ENCODE measurements around the gene TMA7B. TPM values are rescaled to one million over a fixed set of nuclear protein-coding genes. Genes with fewer than 3 reads are reported as not detected.

The TMA7B gene
- polyA plus RNA-seq, 1 experiment, result not detected

GRCh38 chr22:39994041-39994565, 33.9 kb downstream of the TMA7B start:
- ChIA-PET POLR2A (no interaction called here), CTCF (interaction anchor here (0.8 kb wide), 1 partner anchor 22 kb away, joined by 3 read pairs; no protein-coding TSS in a partner anchor)
- TF ChIP-seq CTCF (IDR thresholded peaks at IDR 0.05; ENCODE audit: low read depth, low read length), result no peak

DNA sequence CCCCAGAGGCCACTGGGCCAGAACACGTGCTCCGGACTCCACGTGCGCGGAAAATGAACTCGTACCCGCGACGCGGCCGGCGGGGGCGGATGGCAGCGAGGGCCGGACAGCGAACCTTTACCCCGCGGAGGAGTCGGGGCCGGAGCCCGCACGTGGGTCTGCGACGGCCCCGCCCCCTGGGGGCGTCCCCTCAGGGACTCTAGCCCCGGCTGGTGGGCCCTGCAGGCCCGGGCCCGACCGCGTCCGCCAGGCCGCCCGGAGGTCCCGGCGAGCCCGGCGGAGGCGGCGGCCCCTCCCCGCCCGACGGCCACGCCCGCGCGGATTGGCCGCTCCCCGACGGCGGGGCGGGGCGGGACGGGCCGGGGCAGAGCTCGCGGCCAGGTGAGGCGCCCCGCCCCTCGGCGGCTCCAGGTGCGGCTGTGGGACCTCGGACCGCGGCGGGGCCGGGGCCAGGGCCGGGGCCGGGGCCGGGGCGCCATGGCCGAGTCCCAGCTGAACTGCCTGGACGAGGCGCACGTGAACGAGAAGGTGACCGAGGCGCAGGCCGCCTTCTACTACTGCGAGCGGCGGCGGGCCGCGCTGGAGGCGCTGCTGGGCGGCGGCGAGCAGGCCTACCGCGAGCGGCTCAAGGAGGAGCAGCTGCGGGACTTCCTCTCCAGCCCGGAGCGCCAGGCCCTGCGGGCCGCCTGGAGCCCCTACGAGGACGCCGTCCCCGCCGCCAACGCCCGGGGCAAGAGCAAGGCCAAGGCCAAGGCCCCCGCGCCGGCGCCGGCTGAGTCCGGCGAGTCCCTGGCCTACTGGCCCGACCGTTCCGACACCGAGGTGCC, 34.6 kb downstream of the TMA7B start, which contains the start of gene FAM83F:
Gene FAM83F, plus strand, starts transcription at position 389 of the 827 bp plus-strand sequence. Its CDS starts 89 bp downstream, at position 478.
- no peak for TF ChIP-seq CTCF (IDR thresholded peaks at IDR 0.05; ENCODE audit: low read depth, low read length)
- Histone ChIP-seq H3K27me3 (ENCODE audit: control insufficient read depth, insufficient read depth, low read length) (peaks cover 21% of the 10 kb centered on the region), H3K9me3 (ENCODE audit: control insufficient read depth, insufficient read depth, low read length) (peaks cover 4% of the 10 kb centered on the region; the same call in 1 of the 2 replicates), H3K27ac (ENCODE audit: low read depth, low read length) (no peak within 1 kb of the TSS), H3K4me3 (ENCODE audit: low read depth, low read length) (no peak within 1 kb of the TSS)
- DNase-seq (ENCODE audit: low read depth, low spot score), result no peak
- ChIA-PET POLR2A (no interaction called here), CTCF (no interaction called here)

More at GRCh38 chr22:39994041-39994565, 33.9 kb downstream of the TMA7B start:
- Histone ChIP-seq H3K27me3 (ENCODE audit: control insufficient read depth, insufficient read depth, low read length) (peaks cover 24% of the 10 kb centered on the region), H3K27ac (ENCODE audit: low read depth, low read length) (no peak overlapping the region), H3K4me3 (ENCODE audit: low read depth, low read length) (no peak overlapping the region), H3K9me3 (ENCODE audit: control insufficient read depth, insufficient read depth, low read length) (peaks cover 4% of the 10 kb centered on the region; the same call in 1 of the 2 replicates)
- DNase-seq (ENCODE audit: low read depth, low spot score), result no peak

DNA sequence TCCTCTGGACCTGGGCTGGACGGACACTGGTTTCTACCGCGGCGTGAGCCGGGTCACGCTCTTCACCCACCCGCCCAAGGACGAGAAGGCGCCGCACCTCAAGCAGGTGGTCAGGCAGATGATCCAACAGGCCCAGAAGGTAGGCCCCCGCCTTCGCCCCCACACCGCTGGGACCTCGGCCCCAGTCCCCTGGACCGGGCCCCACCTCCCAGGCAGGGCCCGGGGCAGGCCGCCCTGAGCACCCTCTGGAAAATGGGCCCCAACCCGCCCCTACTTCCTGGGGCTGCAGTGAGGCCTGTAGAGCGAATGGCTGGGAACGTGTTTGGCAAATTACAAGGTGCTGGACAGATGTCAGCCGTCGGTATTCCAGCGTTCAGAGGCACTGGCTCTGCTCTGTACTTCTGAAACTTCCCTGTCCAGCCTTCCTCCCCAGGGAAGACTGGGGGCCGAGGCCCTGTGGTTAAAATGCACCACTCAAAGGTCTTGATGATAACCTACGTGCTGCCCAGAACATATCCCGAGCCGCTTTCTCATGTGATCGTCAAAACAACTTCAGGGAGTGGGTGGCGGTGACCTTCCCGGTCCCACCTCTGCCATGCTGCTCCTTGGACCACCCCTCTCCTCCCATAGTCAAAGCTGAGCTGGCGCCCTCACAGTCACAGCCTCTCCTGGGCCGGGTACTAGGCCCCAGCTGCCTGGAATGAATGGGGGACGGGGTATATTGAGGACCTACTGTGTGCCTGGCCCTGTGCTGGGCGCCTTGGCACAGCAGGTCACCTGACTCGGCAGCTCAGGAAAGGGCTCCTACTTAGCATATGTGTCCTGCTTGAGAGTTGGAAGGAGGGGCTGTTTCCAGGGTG, 35.4 kb downstream of the TMA7B start:
- Histone ChIP-seq H3K27ac (ENCODE audit: low read depth, low read length) (no peak overlapping the region), H3K9me3 (ENCODE audit: control insufficient read depth, insufficient read depth, low read length) (peaks cover 4% of the 10 kb centered on the region; the same call in 1 of the 2 replicates), H3K27me3 (ENCODE audit: control insufficient read depth, insufficient read depth, low read length) (peaks cover 21% of the 10 kb centered on the region), H3K4me3 (ENCODE audit: low read depth, low read length) (no peak overlapping the region)
- ChIA-PET CTCF (no interaction called here), POLR2A (no interaction called here)
- TF ChIP-seq CTCF (IDR thresholded peaks at IDR 0.05; ENCODE audit: low read depth, low read length), result no peak
- DNase-seq (ENCODE audit: low read depth, low spot score), result no peak

DNA sequence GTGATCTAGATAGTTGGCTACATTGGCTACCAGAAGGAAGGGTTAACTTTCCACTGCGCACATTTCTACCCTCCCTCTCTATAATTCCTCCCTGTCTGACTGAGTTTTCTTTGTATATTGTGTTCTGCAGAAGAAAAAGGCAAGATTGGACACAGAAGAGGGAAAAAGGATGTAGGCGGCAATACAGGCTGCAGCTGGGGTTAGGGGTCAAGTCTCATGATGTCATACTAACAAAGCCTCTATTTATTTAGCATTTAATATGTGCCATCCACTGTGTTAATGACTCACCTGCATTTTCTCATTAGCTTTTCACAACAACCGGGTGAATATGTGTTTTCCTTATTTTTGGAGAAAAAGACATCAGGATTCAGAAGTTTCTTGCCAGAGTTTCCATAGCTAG, 36.5 kb downstream of the TMA7B start:
- Histone ChIP-seq H3K27me3 (ENCODE audit: control insufficient read depth, insufficient read depth, low read length) (peaks cover 19% of the 10 kb centered on the region), H3K9me3 (ENCODE audit: control insufficient read depth, insufficient read depth, low read length) (peaks cover 4% of the 10 kb centered on the region; the same call in 1 of the 2 replicates), H3K27ac (ENCODE audit: low read depth, low read length) (no peak overlapping the region), H3K4me3 (ENCODE audit: low read depth, low read length) (no peak overlapping the region)
- TF ChIP-seq CTCF (IDR thresholded peaks at IDR 0.05; ENCODE audit: low read depth, low read length), result no peak
- ChIA-PET CTCF (interaction anchor here (0.5 kb wide), 1 partner anchor 77 kb away, joined by 3 read pairs; no protein-coding TSS in a partner anchor), POLR2A (no interaction called here)
- no peak for DNase-seq (ENCODE audit: low read depth, low spot score)

Data from AG04450 (cell line).